HepG2 (cell line): ENCODE data around the gene LSM14B. TPM values are rescaled to one million over a fixed set of nuclear protein-coding genes. Genes with fewer than 3 reads are reported as not detected.

Experiments
- DPF2 ChIP-seq: sonication (generic); formaldehyde crosslinking; IDR thresholded peaks from 2 replicates; pipeline ENCODE4 v1.4.0; 2020; ENCODE audit warnings: mild to moderate bottlenecking, low read depth, missing genetic modification reagents, borderline replicate concordance
- DR1 ChIP-seq: sonication (generic); formaldehyde crosslinking; IDR thresholded peaks from 2 replicates; pipeline ENCODE4 v1.8.0; 2021; ENCODE audit warnings: mild to moderate bottlenecking, missing genetic modification reagents, inconsistent platforms
- HNRNPK ChIP-seq: fragments of 200-400 bp; formaldehyde crosslinking; IDR thresholded peaks from 2 replicates; pipeline ENCODE4 v1.6.1; 2018; ENCODE audit warnings: low read length, low read depth, moderate library complexity, mild to moderate bottlenecking; ENCODE audit not compliant: poor library complexity, severe bottlenecking
- RNF2 ChIP-seq: fragments of 450-650 bp; conservative IDR thresholded peaks from 2 replicates; pipeline ENCODE4 v1.6.1; 2016; ENCODE audit warnings: low read depth
- ZBTB21 ChIP-seq: sonication (generic); formaldehyde crosslinking; IDR thresholded peaks from 2 replicates; pipeline ENCODE4 v1.4.0; 2020; ENCODE audit warnings: missing genetic modification reagents
- ZNF639 ChIP-seq: conservative IDR thresholded peaks from 2 replicates; pipeline ENCODE4 v1.6.1; 2018; ENCODE audit warnings: missing genetic modification reagents
- ZNF646 ChIP-seq: sonication (generic); formaldehyde crosslinking; IDR thresholded peaks from 2 replicates; pipeline ENCODE4 v1.9.0; 2021; ENCODE audit warnings: mild to moderate bottlenecking, missing genetic modification reagents
- ZSCAN31 ChIP-seq: sonication (generic); formaldehyde crosslinking; IDR thresholded peaks from 2 replicates; pipeline ENCODE4 v1.5.0; 2020; ENCODE audit warnings: low read depth, mild to moderate bottlenecking, missing genetic modification reagents
- polyA plus RNA-seq, 8 experiments: library from polyadenylated mRNA; depleted of rRNA in 3 of 8; stranded (reverse) in 7 of 8; unstranded in 1 of 8; fragments of >200 nt; fragmentation: Illumina TruSeq in 4 of 8; extraction: Trizol in 4 of 8; gene quantifications; 2 replicates each; pipeline versions ENCODE4 v1.2.1 to v1.2.3, GENCODE V29; 2011 to 2016; ENCODE audit warnings: low read depth in 4 of 8, missing spikeins in 1 of 8, mixed read lengths in 1 of 8; ENCODE audit not compliant: insufficient read depth in 1 of 8
- total RNA-seq, 5 experiments: library from RNA; depleted of rRNA; stranded (reverse); fragments of >200 nt; fragmentation: Illumina TruSeq; extraction: Trizol; gene quantifications; 2 replicates each; pipeline ENCODE4 v1.2.3, GENCODE V29; 2016; ENCODE audit warnings: low read depth in 1 of 5

Gene LSM14B
- total and polyA plus RNA-seq, 2 of the 13 experiments (the other 11 are each of a cell fraction or from before 2014, with no cell fraction given): 43.3 to 79.2 TPM

GRCh38 chr20:62160876-62161275 lies 38.6 kb downstream of the LSM14B start (continued):
- TF ChIP-seq DPF2 (CRISPR knock-in tag) (no peak), ZBTB21 (CRISPR knock-in tag) (no peak), ZSCAN31 (no peak), RNF2 (no peak), HNRNPK (no peak), ZNF639 (no peak), ZNF646 (CRISPR knock-in tag) (no peak), DR1 (CRISPR knock-in tag) (no peak)
- TF ChIP-seq, all 625 proteins: peak for 0
